ENCODE results near the gene MS4A7. TPM values are rescaled to one million over a fixed set of nuclear protein-coding genes. Genes with fewer than 3 reads are reported as not detected.
A peak's percentile ranks its signal among the peaks of the same experiment; 100 is the strongest.

Gene MS4A7
- total RNA-seq, 1 experiment from 2014 or later = not detected

- intact Hi-C loops (cut with micrococcal nuclease; ENCODE audit: unreplicated experiment) = no loop called here
- Mint-ChIP-seq H3K9me3 (ENCODE audit: low read depth, unreplicated experiment) (no peaks in the 10 kb centered on the region), H3K36me3 (ENCODE audit: insufficient read depth, unreplicated experiment) (no peaks in the 10 kb centered on the region), H3K4me1 (ENCODE audit: low read depth, unreplicated experiment) (peaks cover 19% of the 10 kb centered on the region), H3K4me3 (ENCODE audit: low read depth, unreplicated experiment) (no peak overlapping the region), H3K27me3 (ENCODE audit: unreplicated experiment) (peaks cover 23% of the 10 kb centered on the region), H3K27ac (ENCODE audit: unreplicated experiment) (no peak overlapping the region)
- TF ChIP-seq, protein P1, sequence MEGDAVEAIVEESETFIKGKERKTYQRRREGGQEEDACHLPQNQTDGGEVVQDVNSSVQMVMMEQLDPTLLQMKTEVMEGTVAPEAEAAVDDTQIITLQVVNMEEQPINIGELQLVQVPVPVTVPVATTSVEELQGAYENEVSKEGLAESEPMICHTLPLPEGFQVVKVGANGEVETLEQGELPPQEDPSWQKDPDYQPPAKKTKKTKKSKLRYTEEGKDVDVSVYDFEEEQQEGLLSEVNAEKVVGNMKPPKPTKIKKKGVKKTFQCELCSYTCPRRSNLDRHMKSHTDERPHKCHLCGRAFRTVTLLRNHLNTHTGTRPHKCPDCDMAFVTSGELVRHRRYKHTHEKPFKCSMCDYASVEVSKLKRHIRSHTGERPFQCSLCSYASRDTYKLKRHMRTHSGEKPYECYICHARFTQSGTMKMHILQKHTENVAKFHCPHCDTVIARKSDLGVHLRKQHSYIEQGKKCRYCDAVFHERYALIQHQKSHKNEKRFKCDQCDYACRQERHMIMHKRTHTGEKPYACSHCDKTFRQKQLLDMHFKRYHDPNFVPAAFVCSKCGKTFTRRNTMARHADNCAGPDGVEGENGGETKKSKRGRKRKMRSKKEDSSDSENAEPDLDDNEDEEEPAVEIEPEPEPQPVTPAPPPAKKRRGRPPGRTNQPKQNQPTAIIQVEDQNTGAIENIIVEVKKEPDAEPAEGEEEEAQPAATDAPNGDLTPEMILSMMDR (IDR thresholded peaks at IDR 0.05; ENCODE audit: unreplicated experiment) = no peak
- CTCF ChIA-PET = no interaction called here
- no peak for DNase-seq
- BruUV-seq (replicated peaks) = no TSS peak
Measured at GRCh38 chr11:60367009-60367408, 11.3 kb upstream of the MS4A7 start.

DNA sequence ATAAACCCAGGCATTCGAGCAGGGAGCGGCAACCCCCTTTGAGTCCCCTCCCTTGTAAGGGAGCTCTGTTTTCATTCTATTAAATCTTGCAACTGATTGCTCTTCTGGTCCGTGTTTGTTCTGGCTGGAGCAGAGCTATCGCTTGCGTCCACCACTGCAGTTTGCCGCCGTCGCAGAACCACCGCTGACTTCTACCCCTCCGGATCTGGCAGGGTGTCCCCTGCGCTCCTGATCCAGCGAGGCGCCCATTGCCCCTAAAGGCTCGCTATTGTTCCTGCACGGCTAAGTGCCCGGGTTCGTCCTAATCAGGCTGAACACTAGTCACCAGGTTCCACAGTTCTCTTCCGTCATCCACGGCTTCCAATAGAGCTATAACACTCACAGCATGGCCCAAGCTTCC, 10.4 kb upstream of the MS4A7 start:
- TF ChIP-seq, protein P1 (IDR thresholded peaks at IDR 0.05; ENCODE audit: unreplicated experiment) = no peak
- peaks cover 19% of the 10 kb centered on the region for H3K4me1 Mint-ChIP-seq (ENCODE audit: low read depth, unreplicated experiment)
- CTCF ChIA-PET = no interaction called here
- no peak for DNase-seq
- no peaks in the 10 kb centered on the region for H3K9me3 Mint-ChIP-seq (ENCODE audit: low read depth, unreplicated experiment)
- no peak overlapping the region for H3K27ac Mint-ChIP-seq (ENCODE audit: unreplicated experiment)
- no peak overlapping the region for H3K4me3 Mint-ChIP-seq (ENCODE audit: low read depth, unreplicated experiment)
- intact Hi-C loops (cut with micrococcal nuclease; ENCODE audit: unreplicated experiment) = no loop called here
- no TSS peak for BruUV-seq (replicated peaks)
- H3K36me3 Mint-ChIP-seq (ENCODE audit: insufficient read depth, unreplicated experiment) = no peaks in the 10 kb centered on the region
- peaks cover 23% of the 10 kb centered on the region for H3K27me3 Mint-ChIP-seq (ENCODE audit: unreplicated experiment)

DNA sequence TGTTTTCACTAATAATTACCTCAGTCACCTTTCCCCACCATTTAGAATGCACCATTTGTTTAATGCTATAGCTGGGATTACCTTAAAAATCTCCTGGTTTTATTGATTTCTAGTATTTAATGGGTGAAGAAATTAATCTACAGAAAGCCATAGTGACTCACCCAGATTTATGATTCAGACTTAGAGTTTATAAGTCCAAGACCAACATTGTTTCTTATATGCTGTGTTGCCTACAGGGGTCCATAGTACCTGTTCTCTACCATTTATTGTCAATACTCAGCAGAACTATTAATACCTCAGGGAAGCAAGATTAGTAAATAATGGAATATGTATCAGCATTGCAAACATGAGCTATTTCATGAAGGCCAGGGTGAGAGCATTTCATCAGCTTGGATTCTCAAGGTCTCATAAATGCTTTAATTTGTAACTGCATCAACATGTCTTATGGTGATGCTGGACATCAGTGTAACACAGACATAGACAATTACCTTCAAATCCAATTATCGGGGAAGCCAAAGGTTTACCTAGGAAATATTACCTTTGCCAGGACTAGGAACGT, 8.0 kb upstream of the MS4A7 start:
- Mint-ChIP-seq H3K36me3 (ENCODE audit: insufficient read depth, unreplicated experiment) (no peaks in the 10 kb centered on the region), H3K27me3 (ENCODE audit: unreplicated experiment) (peaks cover 2% of the 10 kb centered on the region), H3K4me1 (ENCODE audit: low read depth, unreplicated experiment) (peaks cover 19% of the 10 kb centered on the region), H3K4me3 (ENCODE audit: low read depth, unreplicated experiment) (peak overlapping the region; percentile 7), H3K27ac (ENCODE audit: unreplicated experiment) (peak overlapping the region; percentile 19), H3K9me3 (ENCODE audit: low read depth, unreplicated experiment) (no peaks in the 10 kb centered on the region)
- TF ChIP-seq, protein P1 (IDR thresholded peaks at IDR 0.05; ENCODE audit: unreplicated experiment) = no peak
- intact Hi-C loops (cut with micrococcal nuclease; ENCODE audit: unreplicated experiment) = loop anchor here (5.0 kb wide), 1 partner anchor 97 kb away; no protein-coding TSS in a partner anchor
- no peak for DNase-seq
- CTCF ChIA-PET = interaction anchor here (0.9 kb wide), 1 partner anchor 104 kb away, joined by 3 read pairs; no protein-coding TSS in a partner anchor
- BruUV-seq (replicated peaks) = no TSS peak

DNA sequence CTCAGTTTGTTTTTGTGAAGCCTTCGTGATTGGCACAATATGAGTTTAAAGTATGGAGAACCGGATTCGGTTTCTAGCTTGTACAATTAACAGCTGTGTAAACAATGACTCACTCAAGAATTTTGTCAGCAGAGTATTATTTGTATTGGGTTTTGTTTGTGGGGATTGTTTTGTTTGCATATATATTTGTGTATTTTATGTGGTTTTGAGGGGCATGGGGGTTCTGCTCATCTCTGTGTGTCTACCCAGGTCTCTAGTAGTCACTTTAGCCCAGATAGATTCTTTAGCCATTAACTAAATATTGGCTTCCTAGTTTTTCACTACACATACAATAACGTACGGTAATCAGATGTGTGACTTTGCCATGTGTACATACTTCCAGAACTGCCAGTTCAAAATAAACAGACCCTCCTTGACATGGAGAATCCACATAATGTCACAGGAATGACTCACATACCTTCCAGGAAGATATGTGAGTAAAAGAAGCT, 7.5 kb upstream of the MS4A7 start:
- CTCF ChIA-PET = interaction anchor here (0.9 kb wide), 1 partner anchor 105 kb away, joined by 3 read pairs; no protein-coding TSS in a partner anchor
- BruUV-seq (replicated peaks) = no TSS peak
- H3K36me3 Mint-ChIP-seq (ENCODE audit: insufficient read depth, unreplicated experiment) = no peaks in the 10 kb centered on the region
- TF ChIP-seq, protein P1 (IDR thresholded peaks at IDR 0.05; ENCODE audit: unreplicated experiment) = no peak
- no peaks in the 10 kb centered on the region for H3K27me3 Mint-ChIP-seq (ENCODE audit: unreplicated experiment)
- H3K4me3 Mint-ChIP-seq (ENCODE audit: low read depth, unreplicated experiment) = peak overlapping the region; percentile 7
- no peaks in the 10 kb centered on the region for H3K9me3 Mint-ChIP-seq (ENCODE audit: low read depth, unreplicated experiment)
- peak overlapping the region; percentile 19 for H3K27ac Mint-ChIP-seq (ENCODE audit: unreplicated experiment)
- intact Hi-C loops (cut with micrococcal nuclease; ENCODE audit: unreplicated experiment) = loop anchor here (5.0 kb wide), 1 partner anchor 96 kb away; no protein-coding TSS in a partner anchor
- H3K4me1 Mint-ChIP-seq (ENCODE audit: low read depth, unreplicated experiment) = peaks cover 19% of the 10 kb centered on the region
- DNase-seq = no peak
